ENCODE measurements around the gene SYT9. TPM values are rescaled to one million over a fixed set of nuclear protein-coding genes. Genes with fewer than 3 reads are reported as not detected.

SYT9 gene
- polyA plus RNA-seq, 1 of the 3 experiments (the other 2 are of a cell fraction) = 0.10 TPM

Small RNA genes lying within 50 kb of the gene (small RNA-seq; reads per million reads assigned to genes)
- 0 reads per million in 7 experiments for gene MIR302E

Other genes starting within 250 kb of the SYT9 start
- 1.4 and 2.5 TPM in 2 replicates for gene ZNF214, start 231.6 kb upstream of the SYT9 start, polyA plus RNA-seq (2012; rRNA removed)
- gene NLRP14, start 231.4 kb upstream of the SYT9 start, polyA plus RNA-seq (2012; rRNA removed) = not detected in 2 replicates
- not detected in 2 replicates for gene RBMXL2, start 162.9 kb upstream of the SYT9 start, polyA plus RNA-seq (2012; rRNA removed)
- gene OLFML1, start 233.6 kb downstream of the SYT9 start, polyA plus RNA-seq (2012; rRNA removed) = not detected in 2 replicates